ENCODE measurements around the gene LBX1. TPM values are rescaled to one million over a fixed set of nuclear protein-coding genes. Genes with fewer than 3 reads are reported as not detected.

LBX1 gene
- total RNA-seq, 1 donor from 2014 or later, result not detected

DNA sequence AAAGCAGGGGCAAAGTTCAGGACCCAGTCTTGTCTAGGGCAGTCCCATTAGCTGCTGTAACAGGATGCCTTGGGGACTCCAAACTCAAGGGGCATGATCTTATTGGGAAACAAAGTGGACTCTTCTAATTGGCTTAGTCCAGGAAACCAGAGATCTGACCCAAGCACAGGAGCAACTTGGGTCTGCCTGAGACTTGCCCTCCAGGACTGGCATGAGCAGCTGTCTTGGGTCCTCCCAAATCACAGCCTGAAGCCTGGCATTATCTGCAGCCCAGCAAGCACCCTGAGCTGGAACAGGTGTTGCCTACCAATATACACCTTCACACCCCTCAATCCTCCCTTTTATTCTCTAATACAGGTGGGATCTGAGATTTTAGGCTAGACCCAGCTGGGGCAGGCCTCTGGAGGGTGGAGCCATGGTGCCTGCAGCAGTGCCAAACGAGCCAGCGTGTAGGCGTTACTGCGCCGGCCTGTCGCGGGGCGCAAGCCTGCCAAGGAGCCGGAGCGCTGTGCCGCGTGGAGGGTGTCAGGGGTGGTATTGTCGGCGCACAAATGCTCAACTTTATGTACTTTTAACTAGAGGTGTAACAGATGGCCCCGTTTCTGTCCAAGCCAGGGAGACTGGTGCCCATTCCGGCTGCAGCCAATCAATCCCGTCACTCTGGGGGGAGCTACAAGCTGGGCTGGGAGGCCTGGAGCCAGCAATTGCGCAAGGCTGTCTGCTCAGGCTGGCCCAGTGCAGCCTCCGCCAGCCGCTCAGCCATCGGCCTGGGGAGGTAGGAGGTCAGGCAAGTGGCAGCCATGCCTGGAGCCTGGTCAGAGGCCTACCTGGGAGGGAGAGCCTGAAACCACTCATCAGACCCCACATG, 12.8 kb upstream of the LBX1 start:
- TF ChIP-seq POLR2AphosphoS5 (IDR thresholded peaks at IDR 0.05; ENCODE audit: insufficient read depth in 1 of 2, low read depth in 1 of 2) (no peak), POLR2A (IDR thresholded peaks at IDR 0.05) (no peak)
- TF ChIP-seq, protein P1, sequence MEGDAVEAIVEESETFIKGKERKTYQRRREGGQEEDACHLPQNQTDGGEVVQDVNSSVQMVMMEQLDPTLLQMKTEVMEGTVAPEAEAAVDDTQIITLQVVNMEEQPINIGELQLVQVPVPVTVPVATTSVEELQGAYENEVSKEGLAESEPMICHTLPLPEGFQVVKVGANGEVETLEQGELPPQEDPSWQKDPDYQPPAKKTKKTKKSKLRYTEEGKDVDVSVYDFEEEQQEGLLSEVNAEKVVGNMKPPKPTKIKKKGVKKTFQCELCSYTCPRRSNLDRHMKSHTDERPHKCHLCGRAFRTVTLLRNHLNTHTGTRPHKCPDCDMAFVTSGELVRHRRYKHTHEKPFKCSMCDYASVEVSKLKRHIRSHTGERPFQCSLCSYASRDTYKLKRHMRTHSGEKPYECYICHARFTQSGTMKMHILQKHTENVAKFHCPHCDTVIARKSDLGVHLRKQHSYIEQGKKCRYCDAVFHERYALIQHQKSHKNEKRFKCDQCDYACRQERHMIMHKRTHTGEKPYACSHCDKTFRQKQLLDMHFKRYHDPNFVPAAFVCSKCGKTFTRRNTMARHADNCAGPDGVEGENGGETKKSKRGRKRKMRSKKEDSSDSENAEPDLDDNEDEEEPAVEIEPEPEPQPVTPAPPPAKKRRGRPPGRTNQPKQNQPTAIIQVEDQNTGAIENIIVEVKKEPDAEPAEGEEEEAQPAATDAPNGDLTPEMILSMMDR (IDR thresholded peaks at IDR 0.05), result no peak
- H3K4me3 ChIP-seq, result no peak overlapping the region
- H3K36me3 ChIP-seq, result no peaks in the 10 kb centered on the region
- H3K27me3 ChIP-seq, result no peaks in the 10 kb centered on the region
- H3K9me3 ChIP-seq, result no peaks in the 10 kb centered on the region
- no peak overlapping the region for H3K27ac ChIP-seq
- no peak for DNase-seq (ENCODE audit: extremely low spot score in 2 of 2)
- intact Hi-C loops (cut with DNase I), result no loop called here
- peaks cover 3% of the 10 kb centered on the region for H3K4me1 ChIP-seq

DNA sequence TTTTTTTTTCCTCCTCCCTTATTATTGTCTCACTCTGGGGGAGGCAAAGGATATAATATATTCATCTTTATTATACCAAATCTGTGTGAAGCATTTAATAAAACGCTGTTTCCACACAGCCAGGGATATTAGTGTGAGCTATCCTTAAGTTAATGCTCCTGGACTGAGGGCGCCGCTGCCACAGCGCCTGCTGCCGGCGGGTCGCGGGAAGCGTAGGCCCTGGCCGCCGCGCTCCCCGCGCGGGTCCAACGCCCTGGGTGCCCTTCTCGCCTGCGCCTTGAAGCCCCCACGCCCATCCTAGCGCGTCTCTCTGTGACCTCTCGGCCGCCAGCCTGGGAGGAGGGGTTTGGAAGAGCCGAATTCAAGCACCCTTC, 9.5 kb upstream of the LBX1 start:
- H3K4me3 ChIP-seq, result no peak overlapping the region
- no peak overlapping the region for H3K27ac ChIP-seq
- peaks cover 11% of the 10 kb centered on the region for H3K4me1 ChIP-seq
- peaks cover 5% of the 10 kb centered on the region for H3K27me3 ChIP-seq
- no peaks in the 10 kb centered on the region for H3K9me3 ChIP-seq
- intact Hi-C loops (cut with DNase I), result no loop called here
- H3K36me3 ChIP-seq, result no peaks in the 10 kb centered on the region
- DNase-seq (ENCODE audit: extremely low spot score in 2 of 2), result no peak
- TF ChIP-seq, protein P1 (IDR thresholded peaks at IDR 0.05), result no peak
- TF ChIP-seq POLR2A (IDR thresholded peaks at IDR 0.05) (no peak), POLR2AphosphoS5 (IDR thresholded peaks at IDR 0.05; ENCODE audit: insufficient read depth in 1 of 2, low read depth in 1 of 2) (no peak)

DNA sequence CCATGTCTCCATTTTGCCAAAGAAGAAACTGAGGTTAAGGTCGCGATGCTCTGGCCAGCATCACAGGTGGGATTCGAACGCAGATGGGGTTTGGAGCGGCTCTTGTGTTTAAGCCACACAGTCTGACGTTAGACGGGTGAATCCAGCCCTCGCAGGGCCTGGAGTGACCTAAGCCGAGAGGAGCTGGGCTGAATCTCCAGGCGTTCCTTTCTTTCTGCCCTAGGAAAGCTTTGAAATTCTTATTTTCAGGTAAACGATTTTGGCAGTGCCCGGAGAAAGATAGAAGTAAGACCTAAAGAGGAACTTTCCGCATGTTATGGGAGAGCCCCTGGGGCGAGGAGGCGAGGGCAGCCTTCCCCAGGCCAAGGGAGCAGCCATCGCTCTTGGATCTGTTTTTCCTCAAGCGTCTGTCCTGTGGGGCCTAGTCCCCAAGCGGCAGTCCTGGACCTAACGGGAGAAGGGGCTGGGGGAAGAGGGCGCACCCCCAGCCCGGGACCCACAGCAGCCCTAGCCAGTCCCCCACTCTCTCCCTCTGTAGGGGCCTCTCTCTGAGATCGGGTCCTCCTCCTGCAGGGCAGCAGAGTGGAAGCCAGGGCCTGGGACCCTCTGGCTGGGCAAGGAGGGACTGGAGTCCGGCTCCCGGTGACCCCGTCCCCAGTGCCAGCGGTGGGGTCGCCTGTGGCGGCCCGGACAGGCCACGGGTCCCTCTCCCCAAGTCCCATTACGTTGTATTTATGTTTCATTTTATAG, 8.9 kb upstream of the LBX1 start:
- Histone ChIP-seq H3K27me3 (peaks cover 5% of the 10 kb centered on the region), H3K9me3 (no peaks in the 10 kb centered on the region), H3K36me3 (no peaks in the 10 kb centered on the region), H3K4me3 (no peak overlapping the region), H3K4me1 (peaks cover 11% of the 10 kb centered on the region), H3K27ac (no peak overlapping the region)
- intact Hi-C loops (cut with DNase I), result no loop called here
- TF ChIP-seq, protein P1 (IDR thresholded peaks at IDR 0.05), result no peak
- TF ChIP-seq POLR2A (IDR thresholded peaks at IDR 0.05) (no peak), POLR2AphosphoS5 (IDR thresholded peaks at IDR 0.05; ENCODE audit: insufficient read depth in 1 of 2, low read depth in 1 of 2) (no peak)
- DNase-seq (ENCODE audit: extremely low spot score in 2 of 2), result no peak

DNA sequence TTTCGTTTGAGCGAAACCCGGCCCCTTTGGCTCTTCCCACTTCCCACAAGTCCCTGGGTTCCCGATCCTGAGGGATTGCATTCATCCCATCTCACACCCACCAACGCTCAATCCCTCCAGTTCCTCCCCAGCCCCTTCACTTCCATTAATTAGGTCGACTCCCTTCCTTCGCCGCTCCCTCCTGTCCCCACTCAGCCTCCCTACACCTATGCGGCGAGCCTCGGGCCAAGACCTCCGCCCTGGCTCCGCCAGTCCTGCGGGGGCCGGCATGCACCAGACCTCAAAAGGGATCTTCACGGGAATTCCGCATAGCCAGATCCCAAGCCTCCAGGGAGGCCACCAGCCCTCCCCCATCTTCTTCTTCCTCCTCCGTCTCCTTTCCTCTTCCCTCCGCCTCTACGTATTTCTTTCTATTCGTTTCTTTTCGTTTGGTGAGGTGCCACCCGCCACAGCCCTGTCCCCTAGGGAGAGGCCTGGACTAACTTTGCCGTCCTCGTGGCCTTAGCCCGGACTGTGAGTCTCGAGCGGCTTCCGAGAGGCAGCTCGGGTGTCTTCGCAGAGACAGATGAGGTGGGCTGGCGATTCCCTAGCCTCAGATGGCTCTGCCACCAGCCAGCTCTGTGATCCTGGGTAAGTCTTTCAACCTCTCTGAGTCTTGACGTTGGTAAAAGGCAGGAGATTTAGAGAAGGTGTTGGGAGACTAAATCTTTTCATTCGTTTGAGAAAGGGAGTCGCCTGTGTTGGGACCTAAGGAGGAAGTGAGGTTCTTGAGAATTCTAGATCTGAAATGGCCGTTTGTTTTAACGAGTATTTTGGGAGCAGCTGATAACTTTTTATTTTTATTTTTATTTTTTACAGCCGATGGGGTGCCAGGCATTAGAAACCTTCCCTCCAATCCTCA, 8.1 kb upstream of the LBX1 start:
- no peak overlapping the region for H3K4me3 ChIP-seq
- no peak overlapping the region for H3K27ac ChIP-seq
- intact Hi-C loops (cut with DNase I), result no loop called here
- no peaks in the 10 kb centered on the region for H3K36me3 ChIP-seq
- TF ChIP-seq, protein P1 (IDR thresholded peaks at IDR 0.05), result no peak
- peak in 1 of 2 donors; percentile 17 for TF ChIP-seq POLR2AphosphoS5 (IDR thresholded peaks at IDR 0.05; ENCODE audit: insufficient read depth in 1 of 2, low read depth in 1 of 2)
- H3K27me3 ChIP-seq, result peaks cover 10% of the 10 kb centered on the region
- peaks cover 11% of the 10 kb centered on the region for H3K4me1 ChIP-seq
- no peak for DNase-seq (ENCODE audit: extremely low spot score in 2 of 2)
- no peaks in the 10 kb centered on the region for H3K9me3 ChIP-seq

All from vagina (tissue), 2 donors.